Measurements from ENCODE around the gene NANOS3.
A peak's percentile ranks its signal among the peaks of the same experiment; 100 is the strongest.
"Not testable (repeated sequence)": the region's sequence is repeated elsewhere in the genome, so short reads cannot be mapped to it uniquely, and the experiment has no call there.

Gene NANOS3

DNA sequence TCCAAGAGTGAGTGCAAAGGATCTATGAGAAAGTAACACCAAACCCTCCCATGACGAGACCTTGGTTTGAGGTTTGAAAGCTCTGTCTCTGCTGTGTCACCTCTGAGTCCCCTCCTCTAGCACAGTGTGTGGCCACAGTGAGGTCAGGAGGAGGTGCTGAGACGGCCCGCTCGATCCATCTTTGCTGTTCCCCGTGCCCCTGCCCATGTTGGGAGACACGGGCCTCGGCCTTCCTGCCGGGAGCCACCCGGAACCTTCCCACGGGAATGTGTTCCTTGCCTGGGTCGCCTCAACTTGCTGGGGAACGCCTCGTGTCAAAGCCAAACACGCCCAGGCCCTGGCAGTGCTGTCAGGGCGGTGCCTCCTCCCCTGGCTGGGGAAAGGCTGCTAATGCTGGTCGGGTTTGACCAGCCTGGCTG lies 10.1 kb downstream of the NANOS3 start:
- DNase-seq: no peak

DNA sequence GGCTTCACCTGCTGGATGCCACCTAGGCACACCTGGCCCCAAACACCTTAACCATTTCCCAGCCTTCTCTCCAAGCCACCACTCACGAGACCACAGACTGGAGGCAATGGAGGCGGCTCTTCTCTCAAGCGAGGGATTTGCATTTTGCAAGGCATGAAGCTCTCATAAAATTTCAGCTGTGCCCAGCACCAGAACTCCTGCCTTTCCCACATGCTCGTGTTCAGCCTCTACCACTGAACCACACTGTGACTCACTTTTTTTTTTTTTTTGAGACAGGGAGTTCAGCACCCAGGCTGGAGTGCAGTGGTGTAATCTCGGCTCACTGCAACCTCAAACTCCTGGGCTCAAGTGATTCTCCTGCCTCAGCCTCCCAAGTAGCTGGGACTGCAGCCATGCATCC lies 10.6 kb downstream of the NANOS3 start:
- no peak for DNase-seq

- DNase-seq: no peak
Measured at GRCh38 chr19:13888281-13888680, 11.3 kb downstream of the NANOS3 start.

DNA sequence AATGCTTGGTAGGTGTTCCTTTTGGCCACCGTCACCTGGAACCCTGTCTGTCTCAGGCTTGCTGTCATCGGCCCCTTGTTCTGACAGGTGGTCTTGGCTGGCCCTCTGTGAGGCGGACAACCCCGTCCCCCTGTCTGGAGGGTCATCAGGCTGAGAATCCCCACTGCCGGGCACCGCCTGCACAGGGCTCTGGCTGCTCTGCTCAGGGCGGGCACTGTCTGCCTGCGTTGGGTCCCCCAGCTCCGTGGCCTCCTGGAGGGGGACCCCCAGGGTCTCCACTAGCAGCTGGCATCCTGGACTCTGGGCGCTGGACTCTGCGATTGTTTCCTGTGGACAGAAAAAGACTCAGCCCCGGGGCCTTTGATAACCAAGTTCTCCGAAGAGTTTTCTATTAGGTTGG lies 13.2 kb downstream of the NANOS3 start:
- DNase-seq: no peak

- no peak for DNase-seq
Measured at GRCh38 chr19:13892870-13893269, 15.9 kb downstream of the NANOS3 start.

DNA sequence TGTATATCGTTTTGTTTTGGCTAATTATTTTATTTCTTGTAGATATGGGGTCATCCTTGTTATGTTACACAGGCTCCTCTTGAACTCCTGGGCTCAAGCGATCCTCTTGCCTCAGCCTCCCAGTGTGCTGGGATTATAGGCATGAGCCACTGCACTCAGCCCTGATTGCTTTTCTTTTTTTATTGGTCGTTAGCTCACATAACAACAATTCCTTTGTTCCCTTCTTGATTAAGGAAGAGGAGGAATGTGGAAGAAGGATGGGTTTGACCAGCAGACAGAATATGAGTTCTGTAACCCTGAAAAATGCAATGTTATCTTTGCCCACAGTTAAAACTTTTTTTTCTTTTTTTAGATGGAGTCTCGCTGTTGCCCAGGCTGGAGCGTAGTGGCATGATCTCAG lies 17.6 kb downstream of the NANOS3 start:
- DNase-seq: no peak

GRCh38 chr19:13896227-13896626 lies 19.3 kb downstream of the NANOS3 start:
- no peak for DNase-seq

DNA sequence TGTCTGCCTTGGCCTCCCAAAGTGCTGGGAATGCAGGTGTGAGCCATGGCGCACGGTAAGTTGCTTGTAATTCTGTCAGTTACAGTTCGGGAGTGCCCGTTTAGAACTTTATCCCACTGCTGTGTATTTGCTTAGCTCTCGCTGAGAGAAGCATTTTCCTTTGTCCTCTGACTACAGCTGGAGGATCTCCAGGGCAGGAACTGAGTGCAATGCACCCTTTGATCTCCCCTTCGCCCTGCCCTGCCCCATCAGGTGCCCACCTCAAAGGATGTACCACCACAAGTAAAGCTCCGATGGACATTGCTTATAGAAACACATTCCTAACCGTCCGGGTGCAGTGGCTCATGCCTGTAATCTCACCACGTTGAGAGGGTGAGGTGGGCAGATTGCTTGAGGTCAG lies 22.5 kb downstream of the NANOS3 start:
- DNase-seq: no peak

- DNase-seq: no peak
Measured at GRCh38 chr19:13899912-13900584, 23.1 kb downstream of the NANOS3 start.

- DNase-seq: no peak
Measured at GRCh38 chr19:13902993-13903555, 26.1 kb downstream of the NANOS3 start.

GRCh38 chr19:13905634-13906520 lies 28.9 kb downstream of the NANOS3 start, which contains the start of the genes BRME1 and CC2D1A:
Gene BRME1 (minus strand): TSS chr19:13906117. CDS start chr19:13904892, 1,225 bp downstream.
Gene CC2D1A (plus strand): TSS chr19:13906201. CDS start chr19:13906442, 241 bp downstream.
- peak; percentile 81 for DNase-seq

- peak; percentile 5 for DNase-seq
Measured at GRCh38 chr19:13906521-13906904, 29.6 kb downstream of the NANOS3 start.

GRCh38 chr19:13906910-13907309 lies 30.0 kb downstream of the NANOS3 start:
- DNase-seq: no peak

GRCh38 chr19:13908674-13909073 lies 31.7 kb downstream of the NANOS3 start:
- DNase-seq: no peak

GRCh38 chr19:13909430-13909829 lies 32.5 kb downstream of the NANOS3 start:
- DNase-seq: no peak

DNA sequence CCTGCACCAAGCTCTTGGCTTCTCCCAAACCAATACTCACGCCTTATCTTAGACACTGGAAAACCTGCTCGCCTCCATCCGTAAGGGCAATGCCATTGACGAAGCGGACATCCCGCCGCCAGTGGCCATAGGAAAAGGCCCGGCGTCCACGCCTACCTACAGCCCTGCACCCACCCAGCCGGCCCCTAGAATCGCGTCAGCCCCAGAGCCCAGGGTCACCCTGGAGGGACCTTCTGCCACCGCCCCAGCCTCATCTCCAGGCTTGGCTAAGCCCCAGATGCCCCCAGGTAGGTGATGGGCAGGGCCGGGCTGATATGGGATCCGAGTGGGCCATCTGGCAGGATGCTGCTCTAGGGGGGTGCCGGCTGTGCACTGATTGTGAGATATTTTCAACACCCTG lies 36.4 kb downstream of the NANOS3 start:
- no peak for DNase-seq

GRCh38 chr19:13914777-13915176 lies 37.8 kb downstream of the NANOS3 start:
- DNase-seq: no peak

DNA sequence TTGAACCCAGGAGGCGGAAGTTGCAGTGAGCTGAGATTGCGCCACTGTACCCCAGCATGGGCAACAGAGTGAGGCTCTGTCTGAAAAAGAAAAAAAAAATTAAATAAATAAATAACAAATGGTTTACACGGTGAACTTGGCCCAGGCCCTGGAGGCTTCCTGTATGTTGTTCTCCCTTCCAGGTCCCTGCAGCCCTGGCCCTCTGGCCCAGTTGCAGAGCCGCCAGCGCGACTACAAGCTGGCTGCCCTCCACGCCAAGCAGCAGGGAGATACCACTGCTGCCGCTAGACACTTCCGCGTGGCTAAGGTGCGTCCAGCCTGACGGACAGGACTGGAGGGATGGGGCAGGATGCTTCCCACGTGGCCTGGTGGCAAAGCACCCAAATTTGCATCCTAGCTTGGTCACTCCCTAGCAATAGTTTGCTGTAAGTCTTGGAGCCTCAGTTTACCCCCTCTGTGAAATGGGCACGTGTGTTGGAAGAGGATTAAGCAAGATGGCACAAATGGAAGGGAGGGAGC lies 41.0 kb downstream of the NANOS3 start:
- DNase-seq: no peak

GRCh38 chr19:13918726-13919411 lies 41.9 kb downstream of the NANOS3 start:
- DNase-seq: no peak

DNA sequence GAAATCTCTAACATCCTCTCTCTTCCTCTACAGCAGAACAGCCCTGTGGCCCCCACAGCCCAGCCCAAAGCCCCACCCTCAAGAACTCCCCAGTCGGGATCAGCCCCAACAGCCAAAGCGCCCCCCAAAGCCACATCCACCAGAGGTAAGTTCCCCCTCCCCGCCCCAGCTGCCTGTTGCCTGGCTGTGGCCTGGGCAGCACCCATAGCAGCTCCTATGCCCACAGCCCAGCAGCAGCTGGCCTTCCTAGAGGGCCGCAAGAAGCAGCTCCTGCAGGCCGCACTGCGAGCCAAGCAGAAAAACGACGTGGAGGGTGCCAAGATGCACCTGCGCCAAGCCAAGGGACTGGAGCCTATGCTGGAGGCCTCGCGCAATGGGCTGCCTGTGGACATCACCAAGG lies 43.6 kb downstream of the NANOS3 start:
- DNase-seq: no peak

DNA sequence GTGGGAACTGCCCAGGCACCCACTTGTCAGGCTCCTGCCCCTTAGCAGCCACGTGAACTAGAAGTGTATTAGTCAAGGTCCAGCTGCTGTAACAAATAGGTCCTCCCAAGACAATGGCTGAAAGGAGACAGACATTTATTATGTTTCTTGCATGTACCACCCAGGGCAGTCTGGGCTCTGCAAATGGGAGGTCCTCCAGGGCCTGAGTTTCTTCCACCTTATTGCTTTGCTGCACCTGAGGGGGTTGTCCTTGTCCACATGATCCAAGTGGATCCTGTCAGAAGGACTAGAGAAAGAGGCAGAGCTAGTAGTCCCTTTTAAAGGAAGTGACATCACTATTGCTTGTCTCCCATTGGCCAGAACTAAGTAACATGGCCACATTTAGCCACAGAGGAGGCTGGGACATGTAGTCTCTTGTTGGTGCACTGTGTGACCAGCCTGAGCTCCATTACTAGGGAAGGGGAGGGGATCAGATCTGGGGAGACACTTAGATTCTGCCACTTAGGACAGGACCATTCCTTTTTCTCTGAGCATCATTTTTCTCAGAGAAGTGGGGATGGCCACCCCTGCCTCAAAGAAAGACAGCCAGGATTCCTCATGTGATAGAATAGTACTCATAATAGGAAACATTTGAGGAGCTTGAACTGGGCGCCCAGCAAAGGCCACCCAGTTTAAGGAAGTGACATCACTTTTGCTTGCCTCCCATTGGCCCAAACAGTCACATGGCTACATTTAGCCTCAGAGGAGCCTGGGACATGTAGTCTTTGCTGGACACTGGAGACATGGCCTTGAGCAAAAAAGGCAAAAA lies 44.2 kb downstream of the NANOS3 start:
- DNase-seq: peak; percentile 30

- not testable (repeated sequence) for DNase-seq
Measured at GRCh38 chr19:13922118-13922517, 45.2 kb downstream of the NANOS3 start.

Measured in fibroblast of upper back skin (primary cell).